Nephron progenitor cell (in vitro differentiated cells): ENCODE data around the gene LYPD1.

ENCODE experiments used
- DNase-seq: peaks from one replicate; pipeline ENCODE4 v3.0.0; 2021
- H3K27ac Mint-ChIP-seq: 2 replicates; pipeline ENCODE4 v1.8.0; 2021; ENCODE audit warnings: mild to moderate bottlenecking, moderate library complexity, mixed read lengths
- H3K27me3 Mint-ChIP-seq: 2 replicates; pipeline ENCODE4 v1.8.0; 2021; ENCODE audit warnings: mild to moderate bottlenecking, low read depth, mixed read lengths; ENCODE audit not compliant: poor library complexity
- H3K36me3 Mint-ChIP-seq: 2 replicates; pipeline ENCODE4 v1.8.0; 2021; ENCODE audit warnings: low read depth, mixed read lengths
- H3K4me1 Mint-ChIP-seq: 2 replicates; pipeline ENCODE4 v1.8.0; 2021; ENCODE audit warnings: mixed read lengths
- H3K4me3 Mint-ChIP-seq: 2 replicates; pipeline ENCODE4 v1.8.0; 2021; ENCODE audit warnings: mild to moderate bottlenecking, moderate library complexity, mixed read lengths
- H3K9me3 Mint-ChIP-seq: 2 replicates; pipeline ENCODE4 v1.8.0; 2021; ENCODE audit warnings: mild to moderate bottlenecking, moderate library complexity, mixed read lengths
- TF ChIP-seq, protein P1 (sequence below): fragments of 200-600 bp; sonication (generic); IDR thresholded peaks from 2 replicates; pipeline ENCODE4 v1.5.0; 2021; ENCODE audit warnings: antibody characterized with exemption

LYPD1 gene

DNA sequence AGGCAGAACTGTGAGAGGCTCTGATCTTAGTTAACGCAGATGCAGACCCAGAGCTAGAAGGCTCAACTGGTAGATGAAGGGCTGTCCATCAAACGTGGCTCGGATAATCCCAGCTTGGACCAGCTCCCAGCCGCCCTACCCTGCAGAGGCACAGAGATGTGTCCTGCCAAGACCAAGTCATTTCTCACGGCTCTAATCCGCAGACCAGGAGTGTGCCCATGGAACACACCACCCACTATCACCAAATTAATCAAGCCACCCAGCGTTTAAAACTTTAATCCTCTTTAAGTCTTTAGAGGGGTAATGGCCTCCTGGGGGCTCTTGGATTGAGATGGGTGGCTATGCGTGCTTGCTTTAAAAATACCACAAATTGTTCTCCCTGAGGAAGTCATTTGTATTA lies 17.5 kb downstream of the LYPD1 start:
- TF ChIP-seq, protein P1, sequence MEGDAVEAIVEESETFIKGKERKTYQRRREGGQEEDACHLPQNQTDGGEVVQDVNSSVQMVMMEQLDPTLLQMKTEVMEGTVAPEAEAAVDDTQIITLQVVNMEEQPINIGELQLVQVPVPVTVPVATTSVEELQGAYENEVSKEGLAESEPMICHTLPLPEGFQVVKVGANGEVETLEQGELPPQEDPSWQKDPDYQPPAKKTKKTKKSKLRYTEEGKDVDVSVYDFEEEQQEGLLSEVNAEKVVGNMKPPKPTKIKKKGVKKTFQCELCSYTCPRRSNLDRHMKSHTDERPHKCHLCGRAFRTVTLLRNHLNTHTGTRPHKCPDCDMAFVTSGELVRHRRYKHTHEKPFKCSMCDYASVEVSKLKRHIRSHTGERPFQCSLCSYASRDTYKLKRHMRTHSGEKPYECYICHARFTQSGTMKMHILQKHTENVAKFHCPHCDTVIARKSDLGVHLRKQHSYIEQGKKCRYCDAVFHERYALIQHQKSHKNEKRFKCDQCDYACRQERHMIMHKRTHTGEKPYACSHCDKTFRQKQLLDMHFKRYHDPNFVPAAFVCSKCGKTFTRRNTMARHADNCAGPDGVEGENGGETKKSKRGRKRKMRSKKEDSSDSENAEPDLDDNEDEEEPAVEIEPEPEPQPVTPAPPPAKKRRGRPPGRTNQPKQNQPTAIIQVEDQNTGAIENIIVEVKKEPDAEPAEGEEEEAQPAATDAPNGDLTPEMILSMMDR: no peak
- Mint-ChIP-seq H3K9me3 (peaks cover 3% of the 10 kb centered on the region), H3K36me3 (peaks cover 27% of the 10 kb centered on the region), H3K27ac (no peak overlapping the region), H3K4me3 (no peak overlapping the region), H3K27me3 (no peaks in the 10 kb centered on the region), H3K4me1 (peaks cover 38% of the 10 kb centered on the region)
- DNase-seq: no peak

DNA sequence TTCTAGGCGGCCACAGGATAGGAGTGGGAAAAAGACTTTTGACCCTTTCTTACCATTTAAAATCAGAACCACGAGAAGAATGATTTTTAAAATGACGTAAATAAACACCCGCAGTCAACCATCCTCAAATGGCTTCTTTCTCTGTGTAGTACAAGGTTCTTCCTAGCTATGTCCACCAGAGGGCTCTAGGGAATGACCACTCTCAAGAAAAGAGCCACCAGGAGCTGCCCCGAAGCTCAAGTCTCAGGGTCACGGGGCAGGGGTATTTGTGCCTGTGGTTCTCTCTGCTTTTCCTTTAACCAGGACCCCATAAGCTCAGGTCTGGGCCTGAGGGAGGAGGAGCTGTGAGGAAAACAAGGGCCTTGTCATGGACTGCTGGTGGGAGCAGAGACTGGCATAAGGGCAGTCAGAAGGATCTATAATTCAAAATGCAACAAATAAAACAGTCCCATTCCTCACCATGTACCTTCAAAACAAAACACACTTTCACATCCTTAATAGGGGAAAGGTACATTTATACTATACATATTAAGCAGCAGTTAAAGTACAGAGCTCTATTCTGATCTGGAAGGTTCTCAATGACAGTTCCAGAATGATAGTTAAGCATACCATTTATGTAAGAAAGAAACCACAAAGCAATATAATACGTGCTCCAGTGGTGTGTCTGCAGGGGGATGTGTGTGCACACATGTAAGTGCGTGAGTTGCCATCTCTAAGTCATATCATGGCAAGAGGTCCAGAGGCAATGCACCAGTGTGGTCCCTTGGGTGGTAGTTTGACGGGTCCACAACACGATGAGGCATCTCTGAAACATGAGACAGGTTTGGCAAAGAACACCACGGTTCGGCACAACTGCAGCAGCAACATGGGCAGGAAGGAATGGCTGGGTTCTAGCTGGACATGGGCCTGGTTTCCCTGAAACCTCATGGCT lies 18.6 kb downstream of the LYPD1 start:
- Mint-ChIP-seq H3K36me3 (peaks cover 18% of the 10 kb centered on the region), H3K4me3 (no peak overlapping the region), H3K27me3 (no peaks in the 10 kb centered on the region), H3K9me3 (peaks cover 3% of the 10 kb centered on the region), H3K27ac (no peak overlapping the region), H3K4me1 (peaks cover 34% of the 10 kb centered on the region)
- DNase-seq: peak; percentile 42
- TF ChIP-seq, protein P1: peak; percentile 68

DNA sequence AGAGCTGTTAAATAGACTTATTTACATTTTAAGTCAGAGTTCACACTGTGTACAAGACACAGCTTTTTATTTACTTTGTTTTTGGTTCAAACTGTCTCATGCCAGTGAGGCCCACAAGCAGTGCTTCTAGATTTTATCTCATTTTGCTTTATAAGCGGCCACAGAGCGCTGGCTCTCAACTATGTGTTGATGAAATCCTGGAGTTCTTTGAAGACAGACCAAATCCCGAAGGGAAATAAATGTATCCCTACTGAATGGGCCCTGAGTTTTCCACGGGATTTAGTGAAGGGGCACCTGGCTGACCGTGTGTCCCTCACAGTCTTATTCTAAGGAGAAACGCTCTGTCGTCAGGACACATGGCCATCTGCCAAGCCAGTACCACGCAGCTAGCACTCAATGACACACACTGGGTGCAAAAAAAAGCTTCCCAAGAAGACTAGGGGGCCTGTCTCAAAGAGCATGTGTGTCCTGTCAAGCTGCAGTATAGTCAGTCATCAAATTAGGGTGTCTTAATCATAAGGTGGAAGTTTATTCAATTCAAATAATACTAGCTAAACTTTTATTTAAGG lies 23.4 kb downstream of the LYPD1 start:
- no peak for DNase-seq
- H3K36me3 Mint-ChIP-seq: peaks cover 13% of the 10 kb centered on the region
- no peaks in the 10 kb centered on the region for H3K27me3 Mint-ChIP-seq
- no peak overlapping the region for H3K4me3 Mint-ChIP-seq
- TF ChIP-seq, protein P1: no peak
- H3K27ac Mint-ChIP-seq: no peak overlapping the region
- peaks cover 69% of the 10 kb centered on the region for H3K4me1 Mint-ChIP-seq
- no peaks in the 10 kb centered on the region for H3K9me3 Mint-ChIP-seq

DNA sequence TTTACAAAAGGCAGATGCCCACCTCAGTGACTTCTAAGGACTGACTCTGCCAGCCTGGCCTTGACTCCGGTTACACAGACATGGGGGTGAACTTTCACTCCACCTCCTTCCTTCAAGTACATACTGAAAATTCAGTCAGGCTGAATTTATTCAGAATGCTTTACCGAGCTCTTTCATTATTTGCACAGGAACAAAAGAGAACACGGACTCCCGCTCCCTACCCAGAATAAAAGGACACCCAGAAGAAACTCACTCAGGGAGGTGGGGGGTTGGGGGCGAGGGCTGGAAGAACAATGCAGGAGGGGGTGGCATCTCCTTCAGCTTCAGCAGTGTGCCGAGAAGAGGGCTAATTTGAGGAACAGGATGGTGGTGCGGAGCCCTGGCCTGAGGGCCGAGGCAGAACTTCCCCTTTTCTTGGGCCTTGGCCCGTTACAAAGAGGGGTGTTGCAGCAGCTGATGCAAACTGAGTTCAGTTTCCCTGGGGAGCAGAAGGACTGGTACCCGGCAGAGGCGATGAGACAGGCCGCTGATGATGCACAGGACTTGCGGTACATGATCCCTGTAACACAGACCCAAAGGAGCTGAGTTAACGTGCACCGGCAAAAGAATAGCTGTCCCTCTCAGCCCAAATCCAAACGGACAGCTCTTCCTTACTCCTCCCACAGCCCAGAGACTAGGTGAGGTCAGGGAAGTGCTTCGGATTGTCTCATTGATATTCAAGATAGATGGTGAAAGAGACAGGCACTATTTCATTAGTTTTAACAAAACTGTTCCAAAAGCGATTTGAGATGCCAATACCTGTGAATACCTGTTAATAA lies 24.1 kb downstream of the LYPD1 start:
- Mint-ChIP-seq H3K27me3 (no peaks in the 10 kb centered on the region), H3K4me1 (peaks cover 69% of the 10 kb centered on the region), H3K36me3 (peaks cover 13% of the 10 kb centered on the region), H3K27ac (peak overlapping the region; percentile 27), H3K9me3 (no peaks in the 10 kb centered on the region), H3K4me3 (no peak overlapping the region)
- no peak for DNase-seq
- TF ChIP-seq, protein P1: no peak

DNA sequence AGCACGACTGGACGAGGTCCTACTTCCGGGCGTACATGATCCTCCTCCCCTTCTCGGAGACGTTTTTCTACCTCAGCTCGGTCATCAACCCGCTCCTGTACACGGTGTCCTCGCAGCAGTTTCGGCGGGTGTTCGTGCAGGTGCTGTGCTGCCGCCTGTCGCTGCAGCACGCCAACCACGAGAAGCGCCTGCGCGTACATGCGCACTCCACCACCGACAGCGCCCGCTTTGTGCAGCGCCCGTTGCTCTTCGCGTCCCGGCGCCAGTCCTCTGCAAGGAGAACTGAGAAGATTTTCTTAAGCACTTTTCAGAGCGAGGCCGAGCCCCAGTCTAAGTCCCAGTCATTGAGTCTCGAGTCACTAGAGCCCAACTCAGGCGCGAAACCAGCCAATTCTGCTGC lies 24.8 kb downstream of the LYPD1 start:
- Mint-ChIP-seq H3K4me1 (peaks cover 67% of the 10 kb centered on the region), H3K27me3 (no peaks in the 10 kb centered on the region), H3K27ac (no peak overlapping the region), H3K9me3 (no peaks in the 10 kb centered on the region), H3K36me3 (peaks cover 13% of the 10 kb centered on the region), H3K4me3 (no peak overlapping the region)
- no peak for DNase-seq
- TF ChIP-seq, protein P1: no peak
